Measurements from ENCODE around the gene VWA2.

VWA2 gene

GRCh38 chr10:114208351-114208750 is 30.7 kb upstream of the VWA2 start:
- TF ChIP-seq CTCF (IDR thresholded peaks at IDR 0.05), result no peak

GRCh38 chr10:114212153-114212552 is 26.9 kb upstream of the VWA2 start:
- no peak for TF ChIP-seq CTCF (IDR thresholded peaks at IDR 0.05)

GRCh38 chr10:114215033-114215432 is 24.0 kb upstream of the VWA2 start:
- TF ChIP-seq CTCF (IDR thresholded peaks at IDR 0.05), result no peak

- no peak for TF ChIP-seq CTCF (IDR thresholded peaks at IDR 0.05)
Observed at GRCh38 chr10:114220281-114220680, 18.8 kb upstream of the VWA2 start.

GRCh38 chr10:114221235-114221634 is 17.8 kb upstream of the VWA2 start:
- TF ChIP-seq CTCF (IDR thresholded peaks at IDR 0.05), result no peak

GRCh38 chr10:114223066-114223465 is 16.0 kb upstream of the VWA2 start:
- no peak for TF ChIP-seq CTCF (IDR thresholded peaks at IDR 0.05)

- no peak for TF ChIP-seq CTCF (IDR thresholded peaks at IDR 0.05)
Observed at GRCh38 chr10:114228156-114228555, 10.9 kb upstream of the VWA2 start.

- no peak for TF ChIP-seq CTCF (IDR thresholded peaks at IDR 0.05)
Observed at GRCh38 chr10:114232561-114233176, 6.4 kb upstream of the VWA2 start.
